Epithelial cell of esophagus (primary cell): ENCODE results near the gene CGB7.
A peak's percentile ranks its signal among the peaks of the same experiment; 100 is the strongest.
"Not testable (repeated sequence)": the region's sequence is repeated elsewhere in the genome, so short reads cannot be mapped to it uniquely, and the experiment has no call there.

Source experiments
- DNase-seq: peaks from one replicate; pipeline ENCODE4 v3.0.0; 2010; ENCODE audit warnings: low read depth
- H3K4me3 ChIP-seq: 2 replicates; pipeline ENCODE4 v1.5.1; 2011; ENCODE audit warnings: mild to moderate bottlenecking, low read length, control low read depth
- TF ChIP-seq, protein P1 (sequence below): IDR thresholded peaks from 2 replicates; pipeline ENCODE4 v1.5.1; 2011; ENCODE audit warnings: low read depth, mild to moderate bottlenecking, low read length, control low read depth, inconsistent platforms; ENCODE audit not compliant: insufficient read depth; ENCODE audit errors: missing control alignments

CGB7 gene

DNA sequence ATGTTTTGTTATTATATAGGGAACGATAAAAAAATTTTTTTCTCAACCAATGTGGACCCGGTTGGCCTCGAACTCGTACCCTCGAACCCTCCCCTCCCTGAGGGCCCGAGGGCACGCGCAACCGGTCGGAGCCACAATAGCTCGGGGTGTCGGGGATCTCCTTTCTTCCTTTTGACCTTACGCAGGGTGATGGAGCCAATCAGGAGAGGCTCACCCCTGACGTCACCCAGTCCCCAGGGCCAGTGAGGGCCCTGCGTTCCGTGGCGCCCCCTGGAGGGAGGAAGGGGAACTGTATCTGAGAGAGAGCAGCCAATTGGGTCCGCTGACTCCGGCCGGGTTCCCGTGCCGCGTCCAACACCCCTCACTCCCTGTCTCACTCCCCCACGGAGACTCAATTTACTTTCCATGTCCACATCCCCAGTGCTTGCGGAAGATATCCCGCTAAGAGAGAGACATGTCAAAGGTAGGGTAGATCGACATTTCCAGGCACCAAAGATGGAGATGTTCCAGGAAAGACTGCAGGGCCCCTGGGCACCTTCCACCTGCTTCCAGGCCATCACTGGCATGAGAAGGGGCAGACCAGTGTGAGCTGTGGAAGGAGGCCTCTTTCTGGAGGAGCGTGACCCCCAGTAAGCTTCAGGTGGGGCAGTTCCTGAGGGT, 25.8 kb downstream of the CGB7 start, which contains the start of gene CGB2:
TSS of gene CGB2 (plus strand) at position 249 of the 660 bp plus-strand sequence. CDS start at position 455, 206 bp downstream.
- DNase-seq, H3K4me3 ChIP-seq: not testable (repeated sequence)
- TF ChIP-seq, protein P1, sequence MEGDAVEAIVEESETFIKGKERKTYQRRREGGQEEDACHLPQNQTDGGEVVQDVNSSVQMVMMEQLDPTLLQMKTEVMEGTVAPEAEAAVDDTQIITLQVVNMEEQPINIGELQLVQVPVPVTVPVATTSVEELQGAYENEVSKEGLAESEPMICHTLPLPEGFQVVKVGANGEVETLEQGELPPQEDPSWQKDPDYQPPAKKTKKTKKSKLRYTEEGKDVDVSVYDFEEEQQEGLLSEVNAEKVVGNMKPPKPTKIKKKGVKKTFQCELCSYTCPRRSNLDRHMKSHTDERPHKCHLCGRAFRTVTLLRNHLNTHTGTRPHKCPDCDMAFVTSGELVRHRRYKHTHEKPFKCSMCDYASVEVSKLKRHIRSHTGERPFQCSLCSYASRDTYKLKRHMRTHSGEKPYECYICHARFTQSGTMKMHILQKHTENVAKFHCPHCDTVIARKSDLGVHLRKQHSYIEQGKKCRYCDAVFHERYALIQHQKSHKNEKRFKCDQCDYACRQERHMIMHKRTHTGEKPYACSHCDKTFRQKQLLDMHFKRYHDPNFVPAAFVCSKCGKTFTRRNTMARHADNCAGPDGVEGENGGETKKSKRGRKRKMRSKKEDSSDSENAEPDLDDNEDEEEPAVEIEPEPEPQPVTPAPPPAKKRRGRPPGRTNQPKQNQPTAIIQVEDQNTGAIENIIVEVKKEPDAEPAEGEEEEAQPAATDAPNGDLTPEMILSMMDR: peak; percentile 36

DNA sequence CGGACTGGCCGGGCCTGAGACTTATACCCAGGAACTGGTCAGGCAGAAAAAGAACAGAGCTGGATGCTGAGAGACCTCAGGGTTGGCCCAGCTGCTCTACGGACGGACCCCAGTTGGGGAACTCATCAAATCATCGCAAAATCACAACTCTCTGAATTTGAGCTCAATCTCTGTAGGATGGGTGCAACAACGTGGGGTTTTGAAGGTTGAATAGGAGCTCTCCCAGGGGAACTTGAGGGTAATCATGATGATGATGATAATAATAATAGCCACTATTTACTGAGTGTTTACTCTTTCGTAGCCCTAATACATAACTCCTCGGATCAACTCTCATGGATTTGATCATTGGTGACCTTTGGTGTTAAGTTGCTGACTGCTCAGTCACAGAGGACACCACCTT, 27.2 kb downstream of the CGB7 start:
- not testable (repeated sequence) for H3K4me3 ChIP-seq, DNase-seq

DNA sequence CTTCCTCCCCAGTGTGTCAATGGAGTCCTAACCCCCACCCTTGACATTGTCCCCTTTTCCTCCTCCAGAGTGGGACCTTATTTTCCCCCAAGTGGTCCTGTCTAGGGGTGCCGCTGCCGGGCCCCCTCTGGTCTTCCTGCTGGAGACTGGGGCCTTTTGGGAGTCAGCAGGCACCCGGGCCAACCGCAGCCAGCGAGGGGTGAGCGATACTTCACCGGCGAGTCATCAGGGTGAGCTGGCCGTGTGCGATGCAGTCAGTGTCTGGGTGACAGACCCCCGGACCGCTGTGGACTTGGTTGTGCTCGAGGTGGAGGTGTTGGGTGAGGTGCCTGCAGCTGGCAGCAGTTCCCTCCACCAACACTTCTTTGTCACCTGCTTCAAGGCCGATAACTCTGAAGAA, 27.8 kb downstream of the CGB7 start:
- not testable (repeated sequence) for H3K4me3 ChIP-seq, DNase-seq

DNA sequence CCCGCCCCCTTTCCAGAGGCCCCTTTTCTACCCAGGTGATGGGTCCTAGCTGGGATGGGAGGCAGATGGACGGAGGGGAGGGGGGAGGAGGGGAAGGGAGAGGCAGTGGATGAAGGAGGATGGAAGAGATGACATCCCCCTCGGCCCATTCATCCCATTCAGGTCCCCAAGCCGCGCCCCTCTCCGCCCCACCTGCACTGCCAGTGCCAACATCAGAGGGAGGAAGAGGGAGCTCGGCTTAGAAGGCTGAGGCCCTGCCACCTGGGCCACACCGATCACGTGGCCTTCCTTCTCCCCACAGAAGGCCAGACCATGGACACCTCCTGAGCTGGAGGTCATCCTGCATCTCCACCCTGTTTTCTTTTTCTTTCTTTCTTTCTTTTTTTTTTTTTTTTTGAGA, 28.9 kb downstream of the CGB7 start:
- H3K4me3 ChIP-seq, DNase-seq: not testable (repeated sequence)

DNA sequence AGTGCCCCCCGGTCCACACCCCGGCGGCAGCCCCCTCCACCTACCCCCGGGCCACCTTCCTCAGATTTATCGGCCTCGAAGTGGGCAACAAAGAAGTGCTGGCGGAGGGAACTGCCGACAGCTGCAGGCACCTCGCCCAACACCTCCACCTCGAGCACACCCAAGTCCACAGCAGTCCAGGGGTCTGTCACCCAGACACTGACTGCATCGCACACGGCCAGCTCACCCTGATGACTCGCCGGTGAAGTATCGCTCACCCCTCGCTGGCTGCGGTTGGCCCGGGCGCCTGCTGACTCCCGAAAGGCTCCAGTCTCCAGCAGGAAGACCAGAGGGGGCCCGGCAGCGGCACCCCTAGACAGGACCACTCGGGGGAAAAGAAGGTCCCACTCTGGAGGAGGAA, 31.9 kb downstream of the CGB7 start:
- not testable (repeated sequence) for H3K4me3 ChIP-seq, DNase-seq

DNA sequence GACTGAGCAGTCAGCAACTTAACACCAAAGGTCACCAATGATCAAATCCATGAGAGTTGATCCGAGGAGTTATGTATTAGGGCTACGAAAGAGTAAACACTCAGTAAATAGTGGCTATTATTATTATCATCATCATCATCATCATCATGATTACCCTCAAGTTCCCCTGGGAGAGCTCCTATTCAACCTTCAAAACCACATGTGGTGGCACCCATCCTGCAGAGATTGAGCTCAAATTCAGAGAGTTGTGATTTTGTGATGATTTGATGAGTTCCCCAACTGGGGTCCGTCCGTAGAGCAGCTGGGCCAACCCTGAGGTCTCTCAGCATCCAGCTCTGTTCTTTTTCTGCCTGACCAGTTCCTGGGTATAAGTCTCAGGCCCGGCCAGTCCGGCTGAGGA, 32.5 kb downstream of the CGB7 start:
- DNase-seq, H3K4me3 ChIP-seq: not testable (repeated sequence)

DNA sequence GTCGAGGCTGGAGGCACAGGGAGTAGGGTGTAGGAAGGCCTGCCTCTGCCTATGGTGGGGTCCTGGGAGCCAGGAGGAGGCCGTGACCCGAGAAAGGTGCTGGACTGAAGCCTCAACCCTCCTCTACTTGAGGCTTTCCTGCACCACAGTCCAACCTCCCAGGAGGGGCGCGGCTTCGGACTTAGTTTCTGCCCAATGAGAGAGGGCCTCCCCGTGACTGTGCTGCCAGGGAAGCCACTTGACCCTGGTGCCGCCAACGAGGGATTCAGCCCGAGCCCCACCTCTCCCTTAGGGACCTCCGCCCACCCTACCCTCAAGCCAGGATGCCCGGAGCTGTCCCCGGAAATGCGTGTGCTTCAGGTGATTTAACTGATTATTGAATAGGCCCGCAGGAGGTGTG, 33.3 kb downstream of the CGB7 start, which contains the start of gene CGB3:
TSS of gene CGB3 (minus strand) at position 101 of the 400 bp plus-strand sequence. CDS start 362 bp downstream, outside the sequence.
- not testable (repeated sequence) for H3K4me3 ChIP-seq, DNase-seq

DNA sequence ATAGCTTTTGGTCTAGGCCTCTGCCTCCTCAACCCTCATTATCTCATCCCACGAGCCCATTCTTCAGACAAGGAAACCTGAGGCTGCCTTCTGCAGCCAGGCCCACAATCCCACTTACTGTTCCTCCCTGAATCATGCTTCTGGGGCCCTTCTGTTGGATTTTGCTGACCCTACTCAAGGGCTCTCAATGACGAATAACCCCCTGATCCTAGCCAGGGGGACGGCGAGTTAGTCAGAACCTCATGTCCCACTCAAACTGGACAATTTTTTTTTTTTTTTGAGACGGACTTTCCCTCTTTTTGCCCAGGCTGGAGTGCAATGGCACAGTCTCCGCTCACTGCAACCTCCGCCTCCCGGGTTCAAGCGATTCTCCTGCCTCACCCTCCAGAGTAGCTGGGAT, 35.4 kb downstream of the CGB7 start:
- TF ChIP-seq, protein P1: no peak
- DNase-seq: no peak

DNA sequence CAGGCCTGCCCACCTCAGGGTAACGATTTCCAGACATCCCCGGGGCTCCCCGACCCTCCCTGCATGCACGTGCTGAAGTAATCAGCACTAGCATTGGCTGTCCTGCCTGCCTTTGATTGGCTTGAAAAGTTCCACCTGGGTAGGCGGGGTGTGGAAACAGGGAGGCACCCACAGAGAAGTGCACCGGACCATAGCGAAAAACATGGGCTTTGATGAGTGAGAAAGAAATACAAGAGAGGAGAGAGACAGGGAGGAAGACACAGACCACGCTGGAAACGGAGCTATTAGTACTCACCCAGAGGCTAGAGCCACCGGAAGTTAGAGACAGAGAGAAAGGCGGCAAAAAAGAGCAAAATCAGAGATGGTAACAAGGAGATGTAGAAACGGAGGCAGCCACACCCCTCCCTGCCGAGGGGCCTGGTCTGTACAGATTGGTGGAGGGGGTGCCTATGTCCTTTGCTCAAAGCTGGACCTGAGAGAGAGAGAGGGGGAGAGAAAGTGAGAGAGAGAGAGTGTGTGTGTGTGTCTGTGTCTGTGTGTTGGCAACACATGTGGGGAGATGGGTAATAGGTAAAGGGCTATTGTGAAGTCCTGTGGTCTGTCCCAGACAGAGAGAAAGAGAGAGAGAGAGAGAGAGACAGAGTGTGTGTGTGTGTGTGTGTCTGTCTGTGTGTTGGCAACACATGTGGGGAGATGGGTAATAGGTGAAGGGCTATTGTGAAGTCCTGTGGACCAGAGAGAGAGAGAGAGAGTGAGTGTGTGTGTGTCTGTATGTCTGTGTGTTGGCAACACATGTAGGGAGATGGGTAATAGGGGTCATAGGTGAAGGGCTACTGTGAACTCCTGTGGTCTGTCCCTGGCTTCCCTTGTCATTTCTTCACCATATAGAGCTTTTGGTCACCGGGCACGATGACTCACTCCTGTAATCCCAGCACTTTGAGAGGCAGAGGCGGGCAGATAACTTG, 36.3 kb downstream of the CGB7 start:
- TF ChIP-seq, protein P1: no peak
- H3K4me3 ChIP-seq: no peak overlapping the region
- DNase-seq: no peak

More for the DNA sequence above, 35.4 kb downstream of the CGB7 start:
- H3K4me3 ChIP-seq: no peak overlapping the region

DNA sequence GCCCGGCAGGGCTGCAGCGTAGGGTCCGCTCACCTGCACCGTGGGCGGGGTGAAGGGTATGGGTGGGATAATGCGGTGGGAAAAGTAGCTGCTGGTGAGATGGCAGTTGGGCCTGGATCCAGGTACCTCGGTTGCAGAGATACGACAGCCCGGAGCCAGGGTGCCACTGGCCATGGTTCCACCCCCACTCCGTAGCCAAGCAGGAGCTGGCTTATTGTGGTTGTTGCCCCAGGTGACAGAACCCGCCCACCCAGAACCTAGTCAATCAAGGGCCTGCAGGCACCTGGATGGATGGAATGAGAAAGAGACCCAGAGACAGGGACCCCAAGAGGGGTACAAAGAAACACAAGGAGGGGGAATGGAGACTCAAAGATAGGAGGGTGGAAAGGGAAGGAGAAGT, 37.2 kb downstream of the CGB7 start:
- no peak for DNase-seq

More for the DNA sequence above, 37.2 kb downstream of the CGB7 start:
- H3K4me3 ChIP-seq: no peak overlapping the region
- TF ChIP-seq, protein P1: no peak
